K562 (cell line): Measurements from ENCODE around the gene CGREF1. TPM values are rescaled to one million over a fixed set of nuclear protein-coding genes. Genes with fewer than 3 reads are reported as not detected.

ENCODE experiments used
- ATAC-seq: fragments of 200-7000 bp; cut with Tn5 transposase; 3 replicates; pipeline ENCODE4 v1.9.1; 2020; ENCODE audit warnings: moderate library complexity
- BruUV-seq: library from RNA; stranded (reverse); fragments of 400-500 nt; replicated peaks from 2 replicates; lab custom pipeline; 2021; lab: Mats Ljungman, UMichigan
- CTCF ChIA-PET: fragments of 300-600 bp; formaldehyde crosslinking; extraction: SDS; loops from one replicate; lab custom pipeline; 2021; ENCODE audit warnings: low intra/inter-chr PET ratio; lab: Yijun Ruan, JAX
- POLR2A ChIA-PET: fragments of 300-600, 350-650 bp; sonication (Branson Sonifier 250); formaldehyde crosslinking; extraction: SDS; loops from one replicate; lab custom pipeline; 2021; ENCODE audit warnings: antibody characterized with exemption, inconsistent platforms; lab: Yijun Ruan, JAX
- DNase-seq, 4 experiments: peaks; one replicate each; pipeline versions ENCODE4 v3.0.0 to v3.0.0-alpha.2; 2011 to 2018; ENCODE audit warnings: low spot score in 3 of 4, mixed read lengths in 3 of 4; ENCODE audit errors: extremely low read depth in 1 of 4
- FAIRE-seq: peaks from 2 replicates; lab custom pipeline; 2011; peaks lifted over from hg19 to GRCh38; lab: Jason Lieb, UNC
- H2AFZ ChIP-seq: 2 replicates; pipeline ENCODE4 v1.6.0; 2011; ENCODE audit warnings: low read depth, low read length, control low read depth, inconsistent platforms
- H3K27ac ChIP-seq: fragments of 200-600 bp; 3 replicates; pipeline ENCODE4 v1.8.0; 2011; ENCODE audit warnings: low read depth, mild to moderate bottlenecking, control low read depth, inconsistent platforms, low read length, moderate library complexity, mixed read lengths; ENCODE audit errors: extremely low read depth
- H3K27me3 ChIP-seq, 2 experiments: fragments of 300-600 bp in 1 of 2; 2 replicates in 1 of 2; 3 replicates in 1 of 2; pipeline versions ENCODE4 v1.6.0 to v1.8.0; 2011; ENCODE audit warnings: inconsistent platforms in 2 of 2, low read length in 2 of 2, mild to moderate bottlenecking in 1 of 2, mixed read lengths in 1 of 2, moderate library complexity in 1 of 2; ENCODE audit not compliant: control insufficient read depth in 2 of 2, insufficient read depth in 2 of 2
- H3K36me3 ChIP-seq: fragments of 300-600 bp; 3 replicates; pipeline ENCODE4 v1.8.0; 2011; ENCODE audit warnings: mild to moderate bottlenecking, low read length, inconsistent platforms; ENCODE audit not compliant: control insufficient read depth, insufficient read depth
- H3K4me1 ChIP-seq, 2 experiments: fragments of 200-600 bp in 1 of 2; replicated peaks in 1 of 2; 2 replicates in 1 of 2; 3 replicates in 1 of 2; pipeline versions ENCODE4 v1.5.1 to v1.8.0; 2011; ENCODE audit warnings: inconsistent platforms in 2 of 2, low read length in 2 of 2, mild to moderate bottlenecking in 1 of 2, mixed read lengths in 1 of 2, moderate library complexity in 1 of 2; ENCODE audit not compliant: control insufficient read depth in 2 of 2, insufficient read depth in 2 of 2
- H3K4me2 ChIP-seq: 2 replicates; pipeline ENCODE4 v1.6.1; 2011; ENCODE audit warnings: low read length, control low read depth, inconsistent platforms, mixed read lengths; ENCODE audit not compliant: insufficient read depth
- H3K4me3 ChIP-seq: fragments of 200-600 bp; sonication (generic), shearing (Covaris generic); 2 replicates; pipeline ENCODE4 v1.5.1; 2016; ENCODE audit warnings: control low read depth, inconsistent platforms
- H3K79me2 ChIP-seq: fragments of 200-600 bp; 3 replicates; pipeline ENCODE4 v1.8.0; 2011; ENCODE audit warnings: low read length, inconsistent platforms; ENCODE audit not compliant: control insufficient read depth, insufficient read depth
- H3K9ac ChIP-seq, 2 experiments: 2 replicates each; pipeline versions ENCODE4 v1.6.0 to v1.6.1; 2011; ENCODE audit warnings: low read depth in 2 of 2, low read length in 2 of 2, control low read depth in 1 of 2, inconsistent platforms in 1 of 2, mild to moderate bottlenecking in 1 of 2, mixed read lengths in 1 of 2; ENCODE audit not compliant: insufficient read depth in 1 of 2
- H3K9me1 ChIP-seq: one replicate; pipeline ENCODE4 v1.6.0; 2011; ENCODE audit warnings: inconsistent platforms, mild to moderate bottlenecking, low read length, moderate library complexity; ENCODE audit not compliant: control insufficient read depth, insufficient read depth
- H3K9me3 ChIP-seq: replicated peaks from 2 replicates; pipeline ENCODE4 v1.5.1; 2011; ENCODE audit warnings: low read depth, low read length, inconsistent platforms; ENCODE audit not compliant: control insufficient read depth, insufficient read depth
- H4K20me1 ChIP-seq: replicated peaks from 2 replicates; pipeline ENCODE4 v1.6.1; 2011; ENCODE audit warnings: low read length, inconsistent platforms, mixed read lengths; ENCODE audit not compliant: control insufficient read depth, insufficient read depth
- BRD4 ChIP-seq: fragments of 200-600 bp; sonication (generic); IDR thresholded peaks from 2 replicates; pipeline ENCODE4 v1.6.1; 2017; ENCODE audit warnings: inconsistent platforms
- CXXC5 ChIP-seq: fragments of 250-450 bp; sonication (Bioruptor Pico); IDR thresholded peaks from 2 replicates; pipeline ENCODE4 v1.8.0; 2022; ENCODE audit warnings: inconsistent platforms, mild to moderate bottlenecking, moderate library complexity
- HNRNPUL1 ChIP-seq: fragments of 200-400 bp; formaldehyde crosslinking; IDR thresholded peaks from 2 replicates; pipeline ENCODE4 v1.6.1; 2017; ENCODE audit warnings: low read length
- KLF13 ChIP-seq: fragments of 450-650 bp; IDR thresholded peaks from 2 replicates; pipeline ENCODE4 v1.6.1; 2016; ENCODE audit warnings: missing genetic modification characterization, low read depth, mild to moderate bottlenecking, missing compliant biosample characterization, moderate library complexity, borderline replicate concordance
- PRMT5 ChIP-seq: sonication (generic); formaldehyde crosslinking; IDR thresholded peaks from 2 replicates; pipeline ENCODE4 v1.5.0; 2020; ENCODE audit warnings: missing genetic modification reagents
- RBM39 ChIP-seq: fragments of 200-400 bp; formaldehyde crosslinking; optimal IDR thresholded peaks from 2 replicates; pipeline ENCODE3; 2018; ENCODE audit warnings: low read depth, low read length
- SP1 ChIP-seq: sonication (generic); formaldehyde crosslinking; IDR thresholded peaks from 2 replicates; pipeline ENCODE4 v1.8.1; 2022; ENCODE audit warnings: mild to moderate bottlenecking, missing genetic modification reagents
- ZBTB17 ChIP-seq: fragments of 450-650 bp; formaldehyde crosslinking; IDR thresholded peaks from 2 replicates; pipeline ENCODE4 v1.4.0; 2020; ENCODE audit warnings: mild to moderate bottlenecking
- ZNF253 ChIP-seq: fragments of 250-450 bp; sonication (Bioruptor Pico); conservative IDR thresholded peaks from 2 replicates; pipeline ENCODE4 v1.6.1; 2021; ENCODE audit warnings: mild to moderate bottlenecking
- ZNF384 ChIP-seq: IDR thresholded peaks from 2 replicates; pipeline ENCODE4 v1.6.1; 2012; ENCODE audit warnings: low read depth, low read length, improper control_type of control experiment
- ZNF41 ChIP-seq: fragments of 250-450 bp; sonication (Bioruptor Pico); conservative IDR thresholded peaks from 2 replicates; pipeline ENCODE4 v1.4.0; 2020; ENCODE audit warnings: mild to moderate bottlenecking
- ZNF57 ChIP-seq: fragments of 450-650 bp; formaldehyde crosslinking; IDR thresholded peaks from 2 replicates; pipeline ENCODE4 v1.4.0; 2020; ENCODE audit warnings: mild to moderate bottlenecking, moderate library complexity
- ZNF699 ChIP-seq: fragments of 250-450 bp; sonication (Bioruptor Pico); IDR thresholded peaks from 2 replicates; pipeline ENCODE4 v1.8.0; 2021; ENCODE audit warnings: mild to moderate bottlenecking, moderate library complexity; ENCODE audit not compliant: insufficient replicate concordance
- ZNF780A ChIP-seq: fragments of 250-450 bp; sonication (Bioruptor Pico); IDR thresholded peaks from 2 replicates; pipeline ENCODE4 v1.5.0; 2021; ENCODE audit warnings: mild to moderate bottlenecking
- WGBS: fragments of 100-300 bp; shearing (Covaris generic); methylation state at CpG from one replicate; pipeline ENCODE4 v1.1.6; 2016; ENCODE audit warnings: low coverage, mixed read lengths; ENCODE audit not compliant: insufficient coverage; ENCODE audit errors: missing lambda C conversion rate; 5-methylcytosine and 5-hydroxymethylcytosine counted together
- in situ Hi-C: fragments of 300-500 bp; cut with MboI; formaldehyde crosslinking; loops from 4 replicates; pipeline ENCODE4 v1.15.0; 2018; ENCODE audit warnings: inconsistent platforms, mixed read lengths
- intact Hi-C: fragments of 100-400 bp; cut with micrococcal nuclease; formaldehyde crosslinking; loops from 2 replicates; pipeline ENCODE4 v1.14.2; 2022
- polyA plus RNA-seq, 8 experiments: library from polyadenylated mRNA; depleted of rRNA in 4 of 8; stranded (reverse) in 5 of 8; unstranded in 3 of 8; fragments of >200 nt; fragmentation: Nextera tagmentation in 2 of 8; fragmentation: Illumina TruSeq in 1 of 8; extraction: Ambion mirVana in 2 of 8; extraction: Trizol in 1 of 8; gene quantifications; 2 replicates each; pipeline versions ENCODE4 v1.2.1 to v1.2.3, GENCODE V29; 2011 to 2014; ENCODE audit warnings: inconsistent platforms in 1 of 8, missing spikeins in 1 of 8
- total RNA-seq, 7 experiments: library from RNA; depleted of rRNA in 6 of 7; stranded (reverse); fragments of >200 nt in 6 of 7; fragmentation: Illumina TruSeq in 2 of 7; extraction: Trizol in 2 of 7; gene quantifications; 2 replicates each; pipeline versions ENCODE4 v1.2.1 to v1.2.3, GENCODE V29; 2011 to 2021; ENCODE audit warnings: low replicate concordance in 1 of 7
- TF ChIP-seq, protein P1 (sequence below), 3 experiments: IDR thresholded peaks in 2 of 3; conservative IDR thresholded peaks in 1 of 3; 2 replicates each; pipeline ENCODE4 v1.5.1; 2011 to 2012; ENCODE audit warnings: low read length in 3 of 3, mild to moderate bottlenecking in 3 of 3, control low read depth in 2 of 3, improper control_type of control experiment in 1 of 3, inconsistent platforms in 1 of 3, low read depth in 1 of 3, mixed read lengths in 1 of 3, moderate library complexity in 1 of 3; ENCODE audit not compliant: insufficient read depth in 2 of 3

Gene CGREF1
- total and polyA plus RNA-seq, 9 of the 15 experiments (the other 6 are each of a cell fraction or from before 2014, with no cell fraction given): 0.07 to 0.50 (median 0.37) TPM

DNA sequence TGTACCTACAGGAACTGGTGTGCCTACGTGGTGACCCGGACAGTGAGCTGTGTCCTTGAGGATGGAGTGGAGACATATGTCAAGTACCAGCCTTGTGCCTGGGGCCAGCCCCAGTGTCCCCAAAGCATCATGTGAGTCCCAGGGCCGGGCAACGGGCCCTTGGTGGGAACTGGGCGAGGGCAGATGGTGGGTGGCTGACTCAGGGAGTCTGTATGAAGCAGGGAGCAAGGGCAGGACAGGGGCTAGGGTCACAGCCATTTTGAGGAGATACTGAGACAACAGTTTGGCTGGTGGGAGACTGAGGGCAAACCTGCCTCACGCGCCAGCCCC lies 38.8 kb downstream of the CGREF1 start:
- no peak overlapping the region for H3K4me2 ChIP-seq
- CTCF ChIA-PET: no interaction called here
- H3K9me1 ChIP-seq: peaks cover 4% of the 10 kb centered on the region
- in situ Hi-C loops (no loop called here), intact Hi-C loops (loop anchor here (2.0 kb wide), 2 partner anchors 29 to 233 kb away; partner anchors contain the start of gene AGBL5)
- H3K9ac ChIP-seq: peak overlapping the region in 1 of 2 experiments; percentile 77; a peak in 2 of 4 replicates
- H3K9me3 ChIP-seq: no peaks in the 10 kb centered on the region
- H3K4me3 ChIP-seq: no peak overlapping the region
- no peak overlapping the region; the same call in 2 of the 3 replicates for H3K27ac ChIP-seq
- POLR2A ChIA-PET: interaction anchor here (0.7 kb wide), 1 partner anchor 31 kb away, joined by 3 read pairs; no protein-coding TSS in a partner anchor
- H4K20me1 ChIP-seq: no peaks in the 10 kb centered on the region
- H3K27me3 ChIP-seq: no peaks in the 10 kb centered on the region
- WGBS: 97% methylated on average over 5 of the region's 7 CpGs
- H3K79me2 ChIP-seq: no peaks in the 10 kb centered on the region
- FAIRE-seq (no peak), ATAC-seq (no peak)
- H3K4me1 ChIP-seq: peaks cover 61% of the 10 kb centered on the region in 2 experiments
- no peaks in the 10 kb centered on the region for H3K36me3 ChIP-seq
- TF ChIP-seq RBM39: no peak
- TF ChIP-seq ZBTB17 (CRISPR knock-in tag): no peak
- no peak for TF ChIP-seq ZNF780A
- TF ChIP-seq KLF13 (tag): no peak
- no peak for TF ChIP-seq HNRNPUL1
- TF ChIP-seq ZNF699: no peak
- no peak for TF ChIP-seq SP1 (CRISPR knock-in tag)
- TF ChIP-seq PRMT5 (CRISPR knock-in tag): no peak
- no peak for TF ChIP-seq ZNF41 (CRISPR knock-in tag)
- no peak for TF ChIP-seq CXXC5 (CRISPR knock-in tag)
- TF ChIP-seq ZNF253 (CRISPR knock-in tag): no peak
- TF ChIP-seq, protein P1, sequence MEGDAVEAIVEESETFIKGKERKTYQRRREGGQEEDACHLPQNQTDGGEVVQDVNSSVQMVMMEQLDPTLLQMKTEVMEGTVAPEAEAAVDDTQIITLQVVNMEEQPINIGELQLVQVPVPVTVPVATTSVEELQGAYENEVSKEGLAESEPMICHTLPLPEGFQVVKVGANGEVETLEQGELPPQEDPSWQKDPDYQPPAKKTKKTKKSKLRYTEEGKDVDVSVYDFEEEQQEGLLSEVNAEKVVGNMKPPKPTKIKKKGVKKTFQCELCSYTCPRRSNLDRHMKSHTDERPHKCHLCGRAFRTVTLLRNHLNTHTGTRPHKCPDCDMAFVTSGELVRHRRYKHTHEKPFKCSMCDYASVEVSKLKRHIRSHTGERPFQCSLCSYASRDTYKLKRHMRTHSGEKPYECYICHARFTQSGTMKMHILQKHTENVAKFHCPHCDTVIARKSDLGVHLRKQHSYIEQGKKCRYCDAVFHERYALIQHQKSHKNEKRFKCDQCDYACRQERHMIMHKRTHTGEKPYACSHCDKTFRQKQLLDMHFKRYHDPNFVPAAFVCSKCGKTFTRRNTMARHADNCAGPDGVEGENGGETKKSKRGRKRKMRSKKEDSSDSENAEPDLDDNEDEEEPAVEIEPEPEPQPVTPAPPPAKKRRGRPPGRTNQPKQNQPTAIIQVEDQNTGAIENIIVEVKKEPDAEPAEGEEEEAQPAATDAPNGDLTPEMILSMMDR (IDR thresholded peaks at IDR 0.05 in 2 of 3, conservative IDR thresholded peaks at IDR 0.05 in 1 of 3; ENCODE audit: insufficient read depth in 2 of 3, low read depth in 1 of 3, low read length in 3 of 3): no peak
- no peak for TF ChIP-seq BRD4
- no peak for TF ChIP-seq ZNF57 (CRISPR knock-in tag)
- TF ChIP-seq ZNF384: no peak
- TF ChIP-seq, all 486 proteins: peak for 0
- no peak for DNase-seq
- BruUV-seq: no TSS peak
- H2AFZ ChIP-seq: peak overlapping the region; percentile 90
